NCI-H526 (cell line): ENCODE measurements around the gene NELL1.
A peak's percentile ranks its signal among the peaks of the same experiment; 100 is the strongest.
"Not testable (repeated sequence)": the region's sequence is repeated elsewhere in the genome, so short reads cannot be mapped to it uniquely, and the experiment has no call there.

Source experiments
- DNase-seq, 2 experiments: peaks; one replicate each; lab custom pipeline; 2025; lab: John Stamatoyannopoulos, UW

The NELL1 gene

DNA sequence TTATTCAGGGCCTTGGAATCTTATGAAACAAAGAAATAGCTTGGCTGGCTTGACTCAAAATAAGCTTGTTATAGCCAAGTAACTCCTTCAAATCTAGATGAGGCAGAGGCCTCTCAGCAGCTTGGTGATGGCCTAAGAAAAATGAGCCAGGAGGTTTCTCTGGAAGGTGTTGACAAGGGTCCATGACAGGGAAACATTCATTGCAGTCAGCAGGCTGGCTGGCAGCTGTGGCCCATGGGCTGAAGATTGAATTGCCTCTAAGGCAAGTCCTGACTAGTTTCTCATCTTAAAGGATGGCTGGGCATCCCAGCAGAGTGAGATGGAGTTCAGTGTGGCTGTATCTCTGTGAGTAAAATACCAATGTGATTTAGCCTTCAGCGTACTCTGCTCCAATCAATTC is 441.0 kb downstream of the NELL1 start:
- peak in 1 of 2 experiments; percentile 8 for DNase-seq

DNA sequence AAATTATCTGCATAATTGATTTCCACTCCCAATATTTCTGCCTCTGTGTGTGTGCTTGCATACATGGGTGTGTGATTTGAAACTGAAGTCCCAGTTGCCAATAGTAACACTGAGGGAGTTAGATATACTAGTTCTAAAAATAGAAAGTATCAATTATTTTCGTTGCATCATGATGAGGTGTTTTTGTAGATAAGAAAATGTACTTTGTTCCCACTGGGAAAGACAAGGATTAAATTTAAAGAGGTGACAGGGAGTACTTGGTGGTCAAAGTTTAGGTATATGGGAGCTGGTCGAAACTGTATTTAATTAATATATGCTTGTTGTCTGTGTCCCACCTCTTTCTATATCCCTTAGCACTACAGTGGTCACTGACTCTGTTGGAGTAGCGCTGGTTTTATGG is 444.5 kb downstream of the NELL1 start:
- no peak for DNase-seq

DNA sequence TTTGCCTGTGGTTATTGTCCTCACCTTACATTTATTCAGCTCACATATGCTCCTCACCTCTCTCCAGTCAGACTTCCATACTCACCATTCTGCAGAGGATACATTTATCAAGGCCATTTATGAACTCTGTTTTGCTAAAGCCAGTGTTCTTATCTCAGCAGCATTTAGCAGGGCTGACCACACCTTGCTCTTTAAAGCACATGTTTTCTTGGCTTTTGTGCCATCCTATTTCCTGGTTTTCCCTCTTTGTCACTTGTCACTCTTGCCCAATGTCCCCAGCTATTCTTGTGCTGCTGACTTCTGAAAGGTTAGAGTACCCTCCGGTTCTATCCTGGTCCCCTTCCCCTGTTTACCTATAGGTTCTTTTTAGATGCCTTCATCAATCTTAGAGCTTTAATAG is 446.6 kb downstream of the NELL1 start:
- no peak for DNase-seq

DNA sequence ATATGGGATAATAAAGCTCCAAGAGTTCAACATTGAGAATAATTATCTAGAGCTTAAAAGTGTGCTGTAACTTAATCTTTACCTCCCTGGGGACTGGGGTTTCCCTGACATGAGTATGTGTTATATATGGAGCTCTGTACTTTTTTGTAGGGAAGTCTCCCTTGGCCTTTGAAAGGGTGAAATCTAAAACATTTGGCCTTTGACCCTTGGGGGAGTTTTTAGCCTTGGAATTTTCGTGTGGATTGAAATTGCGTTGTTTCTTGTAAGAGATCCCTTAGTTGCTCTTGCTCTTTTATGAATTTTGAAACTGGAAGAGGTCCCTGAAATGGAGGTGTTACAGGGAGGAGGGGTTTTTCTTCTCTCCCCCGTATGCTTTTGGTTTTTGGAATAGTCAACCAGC is 450.0 kb downstream of the NELL1 start:
- DNase-seq, result no peak

DNA sequence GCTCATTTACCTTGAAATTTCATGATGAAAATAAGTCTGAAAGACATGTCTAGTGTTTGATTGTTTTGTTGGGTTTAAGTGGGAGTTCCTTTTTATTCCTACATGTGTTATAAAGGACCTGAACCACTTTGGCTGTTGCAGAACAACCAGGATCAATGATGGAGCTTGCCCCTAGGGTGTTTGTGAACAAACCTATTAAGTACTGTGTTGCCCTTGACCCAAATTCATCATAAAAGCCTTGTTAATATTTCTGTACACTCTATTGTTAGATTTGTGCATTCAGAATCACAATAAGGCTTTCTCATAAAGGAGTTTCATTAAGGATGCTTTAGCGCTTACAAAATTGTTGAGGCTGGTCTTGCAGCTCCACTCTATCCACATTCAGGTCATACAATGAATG is 452.6 kb downstream of the NELL1 start:
- no peak for DNase-seq

DNA sequence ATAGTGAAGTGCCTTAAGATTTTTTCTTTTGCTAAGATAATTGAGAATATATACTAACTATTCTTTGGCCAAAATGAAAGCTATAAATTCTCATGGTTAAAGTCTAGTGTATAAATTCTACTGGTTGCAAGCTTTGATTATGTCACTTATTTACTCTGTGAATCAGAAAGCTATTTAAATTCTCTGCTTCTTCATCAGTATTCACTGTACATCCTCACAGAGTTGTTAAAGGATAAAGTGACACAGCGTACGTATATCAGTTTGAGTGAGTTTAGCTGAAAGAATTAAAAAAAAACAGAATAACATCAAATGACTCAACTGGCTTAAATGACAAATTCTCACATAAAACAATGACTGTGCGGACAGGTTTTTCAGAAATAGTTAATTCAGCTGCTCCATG is 453.1 kb downstream of the NELL1 start:
- DNase-seq, result no peak

DNA sequence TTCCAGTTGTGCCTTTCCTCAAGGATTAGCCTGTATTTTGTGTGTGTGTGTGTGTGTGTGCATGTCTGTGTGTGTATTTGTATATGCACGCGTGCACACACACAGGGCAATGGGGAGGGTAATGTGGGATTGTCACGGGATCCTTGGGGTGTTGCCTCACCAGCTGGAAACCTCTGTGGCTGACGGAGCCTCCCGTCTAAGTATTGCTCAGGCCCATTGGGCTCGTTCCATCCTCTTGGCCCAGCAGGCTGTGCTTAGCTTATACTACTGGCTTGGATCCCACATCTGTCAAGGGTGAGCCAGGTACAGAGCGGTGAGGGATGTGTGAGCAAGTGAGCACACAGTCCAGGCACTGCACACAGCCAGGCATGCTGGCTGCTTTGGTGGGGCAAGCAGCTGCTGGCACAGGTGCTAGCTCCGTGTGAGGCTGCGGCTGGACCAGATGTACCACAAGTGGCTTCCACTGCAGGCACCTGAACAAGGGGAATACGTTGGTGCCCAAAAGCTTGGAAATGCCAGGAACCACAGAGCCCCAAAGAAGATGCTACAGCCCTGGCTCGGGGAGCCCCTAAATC is 462.8 kb downstream of the NELL1 start:
- DNase-seq, result no peak

DNA sequence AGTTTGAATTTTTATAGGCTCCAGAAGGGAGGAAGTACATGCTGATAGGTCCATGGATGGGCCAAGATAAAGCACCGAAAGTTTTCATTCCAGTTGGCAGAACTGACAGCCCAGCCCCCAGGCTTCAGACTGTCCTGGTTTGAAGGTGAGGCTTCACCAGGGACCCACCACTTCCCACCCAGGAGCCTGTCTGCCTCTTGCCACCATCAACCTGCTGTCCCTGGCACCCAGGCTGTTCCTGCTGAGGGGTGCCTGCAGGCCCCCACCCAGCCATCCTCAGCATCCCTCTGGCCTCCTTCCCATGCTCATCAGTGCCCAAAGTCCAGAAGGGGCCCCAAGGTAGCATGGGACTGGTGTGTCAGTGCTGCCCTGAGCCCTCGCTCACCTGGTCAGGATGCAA is 463.9 kb downstream of the NELL1 start:
- no peak for DNase-seq

DNA sequence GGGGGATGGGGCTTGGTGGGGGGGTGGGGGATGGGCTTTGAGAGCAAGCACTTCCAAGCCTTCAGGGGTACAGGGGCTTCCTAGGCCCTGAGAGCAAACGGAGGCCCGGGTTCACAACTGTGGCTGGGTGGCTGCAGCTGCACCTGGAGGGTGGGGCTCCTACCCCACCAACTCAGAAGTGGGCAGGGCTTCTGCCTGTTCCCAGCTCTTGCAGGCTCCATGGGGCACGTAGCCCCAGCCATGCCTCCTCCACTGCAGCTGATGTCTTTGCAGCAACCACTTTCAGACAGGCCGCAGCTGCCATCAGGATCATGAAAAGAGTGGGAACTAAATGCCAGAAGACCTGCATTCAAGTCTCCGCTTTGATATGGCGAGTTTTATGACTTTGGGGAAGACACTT is 464.3 kb downstream of the NELL1 start:
- DNase-seq, result no peak

DNA sequence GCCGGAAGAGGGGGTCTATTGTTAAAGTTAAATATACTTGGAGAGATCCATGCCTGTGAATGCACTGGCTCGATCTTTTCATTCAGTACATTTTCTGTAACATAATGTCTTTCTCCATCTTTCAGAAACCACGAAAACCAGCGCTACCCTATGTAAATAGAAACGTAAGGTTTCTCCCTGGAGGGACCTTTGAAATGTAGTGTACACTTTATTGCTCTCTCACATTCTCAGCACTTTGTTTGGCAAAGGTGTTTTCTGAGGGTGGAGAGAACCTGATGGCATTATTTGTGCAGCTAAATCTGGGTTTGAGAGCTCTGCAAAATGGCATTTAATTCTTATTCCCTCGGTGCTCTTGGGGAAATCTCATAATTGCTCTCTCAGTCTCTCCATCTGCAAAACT is 468.4 kb downstream of the NELL1 start:
- no peak for DNase-seq

DNA sequence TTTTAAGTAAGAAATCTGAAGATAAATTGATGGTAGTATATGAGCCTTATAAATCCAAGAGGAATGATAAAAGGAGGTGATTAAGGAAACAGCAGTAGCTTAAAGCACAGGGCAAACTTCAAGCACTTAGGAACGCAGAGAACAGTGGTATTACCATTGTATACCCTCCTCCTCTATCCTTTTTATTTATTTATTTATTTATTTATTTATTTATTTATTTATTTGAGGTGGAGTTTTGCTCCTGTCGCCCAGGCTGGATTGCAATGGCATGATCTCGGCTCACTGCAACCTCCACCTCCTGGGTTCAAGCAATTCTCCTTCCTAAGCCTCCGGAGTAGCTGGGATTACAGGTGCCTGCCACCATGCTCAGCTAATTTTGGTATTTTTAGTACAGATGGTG is 472.2 kb downstream of the NELL1 start:
- DNase-seq, result not testable (repeated sequence)

DNA sequence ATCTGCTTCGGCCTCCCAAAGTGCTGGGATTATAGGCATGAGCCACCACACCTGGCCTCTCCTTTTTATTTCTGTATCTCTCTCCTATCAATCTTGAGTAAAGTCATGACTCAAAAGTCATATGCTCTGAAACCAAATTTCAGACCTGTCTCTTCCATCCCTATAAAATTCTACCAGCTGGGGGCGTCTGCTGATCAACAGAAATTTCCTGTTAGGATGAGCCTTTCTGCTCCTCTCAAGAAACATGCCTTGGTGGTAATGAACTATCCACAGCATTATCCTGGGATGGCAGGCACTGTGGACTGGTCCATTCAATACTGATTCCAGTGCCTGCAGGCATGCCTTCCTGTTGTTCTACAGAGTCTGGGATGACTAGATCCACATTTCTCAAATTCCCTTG is 472.6 kb downstream of the NELL1 start:
- DNase-seq, result peak; percentile 2 to 71

DNA sequence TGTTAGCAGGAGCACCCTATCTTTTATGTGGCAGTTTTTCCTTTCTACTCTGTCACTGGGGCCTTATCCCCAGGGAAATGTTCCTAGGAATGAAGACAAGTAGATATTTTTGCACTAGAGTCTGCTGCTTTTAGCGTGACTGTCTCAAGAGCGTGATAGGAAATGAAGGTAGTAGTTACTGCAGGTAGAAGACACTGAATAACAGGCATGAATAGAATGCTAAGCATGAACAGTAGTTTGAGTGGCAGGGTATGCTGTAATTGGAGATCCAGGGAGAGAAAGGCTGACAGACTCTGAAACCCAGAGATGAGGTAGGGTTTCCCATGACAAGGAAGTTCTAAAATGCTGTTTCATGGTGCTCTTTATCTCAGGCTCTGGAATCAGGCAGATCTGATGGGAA is 475.1 kb downstream of the NELL1 start:
- no peak for DNase-seq

DNA sequence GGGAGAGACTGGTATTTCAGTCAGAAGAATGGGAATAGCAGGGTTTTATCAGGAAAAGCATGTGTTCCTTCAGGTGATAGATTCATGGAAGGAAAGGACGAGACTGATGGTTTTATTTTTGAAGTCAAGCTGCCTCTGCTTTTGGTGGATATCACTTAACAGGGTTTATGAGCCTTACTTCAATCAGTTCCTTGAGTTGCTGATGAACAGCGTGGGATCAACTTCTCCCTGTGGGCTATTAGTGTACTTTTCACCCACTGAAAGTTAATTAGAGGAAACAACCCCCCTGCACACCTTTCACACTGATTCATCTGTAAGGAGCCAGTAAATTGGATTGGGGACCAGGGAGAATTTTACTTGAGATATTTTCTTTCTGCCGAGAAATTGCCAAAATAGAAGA is 479.0 kb downstream of the NELL1 start:
- no peak for DNase-seq

DNA sequence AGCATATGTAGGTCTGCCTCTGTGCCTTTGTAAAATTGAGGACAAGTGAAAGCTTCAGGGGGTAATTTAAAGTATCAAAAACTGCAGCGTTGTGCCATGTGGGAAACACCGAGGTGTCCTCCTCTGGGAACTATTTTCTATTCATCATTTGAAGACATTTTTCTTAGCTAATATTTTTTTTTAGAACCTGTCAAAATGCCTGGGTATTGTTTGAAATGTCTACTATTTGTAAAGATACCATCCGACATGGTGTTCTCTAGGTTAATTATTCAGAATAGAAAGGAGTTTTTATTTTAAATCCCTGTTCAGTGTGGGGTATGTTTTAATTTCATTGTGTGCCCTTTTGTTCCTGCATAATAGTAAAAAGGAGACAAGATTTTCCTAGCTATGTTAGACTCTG is 490.8 kb downstream of the NELL1 start:
- no peak for DNase-seq

DNA sequence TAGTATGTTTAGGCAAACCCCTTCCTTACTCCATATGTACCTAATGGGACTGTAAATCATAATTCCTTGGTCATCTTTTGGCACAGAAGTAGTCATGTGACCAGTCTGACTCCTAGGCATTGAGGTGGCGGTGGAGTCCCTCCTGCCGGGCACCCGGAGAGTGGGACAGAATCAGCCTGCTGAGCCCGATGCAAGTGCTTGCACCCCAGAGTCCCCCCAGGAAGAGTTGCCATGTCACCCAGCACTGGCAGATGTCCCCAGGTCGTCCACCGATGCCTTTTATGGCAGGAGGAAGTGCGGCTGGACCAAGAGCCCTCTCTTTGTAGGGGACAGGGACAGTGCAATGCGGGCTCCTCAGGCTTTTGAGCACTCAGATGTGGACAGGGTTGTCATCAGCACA is 500.3 kb downstream of the NELL1 start:
- no peak for DNase-seq

DNA sequence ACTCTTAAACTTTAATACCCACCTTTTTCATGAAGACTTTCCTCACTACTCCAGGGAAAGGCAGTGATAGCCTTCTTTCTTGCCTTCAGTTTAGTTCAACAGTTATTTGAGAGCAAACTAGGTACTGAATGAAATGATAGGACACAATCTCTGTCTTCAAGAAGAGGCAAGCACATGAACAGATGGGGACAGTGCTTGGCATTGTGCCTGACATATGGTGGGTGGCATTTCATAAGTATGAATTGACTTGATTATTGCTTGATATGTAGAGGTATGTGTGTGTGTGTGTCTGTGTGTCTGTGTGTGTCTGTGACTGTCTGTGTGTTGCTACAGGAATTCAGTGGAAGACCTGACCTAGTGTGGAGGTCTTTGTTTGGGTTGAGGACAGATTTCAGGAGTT is 504.1 kb downstream of the NELL1 start:
- no peak for DNase-seq

DNA sequence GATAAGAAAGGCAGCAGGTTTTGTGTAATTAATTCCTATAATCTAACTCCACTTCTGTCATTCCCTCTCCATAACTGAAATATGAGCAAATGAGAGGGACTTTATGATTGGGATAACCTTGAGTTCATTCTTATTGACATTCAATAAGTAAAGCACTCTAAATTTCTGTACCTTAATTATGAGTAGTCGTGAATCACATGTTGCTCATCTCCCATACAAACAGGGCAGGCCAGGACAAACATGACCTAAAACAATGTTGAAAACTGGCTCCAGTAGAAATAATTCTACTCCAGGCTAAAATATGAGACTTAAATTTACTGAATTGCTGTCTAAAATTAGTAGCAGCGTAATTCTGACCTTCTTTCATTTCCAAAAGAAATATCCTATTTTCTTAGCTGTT is 505.4 kb downstream of the NELL1 start:
- no peak for DNase-seq

DNA sequence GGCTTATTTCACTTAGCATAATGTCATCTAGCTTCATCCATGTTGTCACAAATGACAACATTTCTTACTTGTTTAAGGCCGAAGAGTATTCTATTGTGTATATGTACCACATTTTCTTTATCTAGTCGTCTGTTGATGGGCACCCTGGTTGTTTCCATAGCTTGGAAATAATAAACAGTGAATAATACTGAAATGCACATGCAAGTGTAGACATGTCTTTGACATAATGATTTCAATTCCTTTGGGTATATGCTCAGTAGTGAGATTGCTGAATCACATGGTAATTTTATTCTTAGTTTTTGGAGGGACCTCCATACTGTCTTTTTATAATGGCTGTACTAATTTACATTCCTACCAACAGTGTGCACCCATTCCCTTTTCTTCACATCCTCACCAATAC is 508.0 kb downstream of the NELL1 start:
- no peak for DNase-seq

DNA sequence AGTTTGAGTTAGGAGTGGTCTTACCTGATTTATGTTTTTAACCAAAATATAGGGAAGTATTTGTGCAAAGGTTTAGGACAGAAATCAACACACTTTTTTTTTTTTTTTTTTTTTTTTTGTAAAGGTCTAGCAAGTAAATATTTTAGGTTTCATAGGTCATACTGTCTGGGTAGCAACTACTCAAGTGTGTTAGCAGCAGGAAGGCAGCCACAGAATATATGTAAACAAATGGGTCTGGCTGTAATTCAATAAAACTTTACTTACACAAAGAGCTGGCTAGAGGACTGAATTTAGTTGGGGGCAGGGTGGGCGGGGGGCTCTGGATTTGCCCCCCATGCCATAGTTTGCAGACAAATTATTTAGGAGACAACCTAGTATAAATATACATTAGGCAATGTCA is 510.4 kb downstream of the NELL1 start:
- no peak for DNase-seq

DNA sequence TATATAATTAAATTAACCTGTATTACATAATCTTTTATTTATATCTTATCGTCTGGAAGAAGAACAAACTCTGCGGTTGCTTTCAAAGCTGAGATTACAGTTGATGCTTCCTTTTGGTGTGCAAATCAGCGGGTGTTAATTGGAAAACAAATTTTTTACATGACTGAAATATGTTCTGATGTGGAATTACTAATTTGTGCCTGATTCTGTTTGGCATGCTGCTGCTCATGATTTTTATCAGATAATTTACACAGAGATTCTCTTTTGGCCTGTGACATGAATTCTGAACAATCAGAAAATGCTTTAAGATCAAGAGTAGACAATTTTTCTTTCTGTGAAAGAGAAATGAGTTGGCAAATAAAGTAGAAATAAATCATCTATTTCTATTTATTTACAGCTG is 510.8 kb downstream of the NELL1 start:
- no peak for DNase-seq

DNA sequence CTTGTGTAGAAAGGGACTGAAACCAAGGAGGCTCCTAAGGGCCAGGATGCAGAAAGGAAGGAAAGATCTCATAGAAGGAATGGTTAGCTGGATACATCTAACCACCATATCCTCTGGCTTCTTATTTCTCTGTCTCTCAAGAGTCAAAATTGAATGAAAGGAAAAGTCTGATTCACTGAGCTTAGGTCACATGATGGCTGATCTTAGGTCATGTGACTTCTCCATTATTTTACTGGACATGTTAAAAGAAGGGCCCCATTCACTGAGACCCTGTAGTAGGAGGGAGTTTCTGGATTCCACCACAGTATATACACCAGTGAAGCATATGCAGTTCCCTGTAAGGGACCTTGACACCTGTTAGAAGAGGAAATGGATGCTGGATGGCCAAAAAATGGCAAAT is 516.6 kb downstream of the NELL1 start:
- DNase-seq, result no peak

DNA sequence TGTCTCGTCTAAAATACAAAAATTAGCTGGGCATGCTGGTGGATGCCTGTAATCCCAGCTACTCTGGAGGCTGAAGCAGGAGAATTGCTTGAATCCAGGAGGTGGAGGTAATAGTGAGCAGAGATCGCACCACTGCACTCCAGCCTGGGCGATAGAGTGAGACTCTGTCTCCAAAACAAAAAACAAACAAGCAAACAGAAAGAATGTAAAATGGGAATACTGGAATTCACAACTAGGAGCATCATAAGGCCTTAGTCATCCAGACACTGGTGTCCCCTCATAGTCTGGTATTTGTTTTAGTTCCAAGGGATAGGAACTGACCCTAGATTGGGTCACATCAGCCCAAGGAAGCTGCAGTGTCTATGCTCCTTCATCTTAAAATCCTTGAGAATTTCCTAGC is 520.8 kb downstream of the NELL1 start:
- no peak for DNase-seq

DNA sequence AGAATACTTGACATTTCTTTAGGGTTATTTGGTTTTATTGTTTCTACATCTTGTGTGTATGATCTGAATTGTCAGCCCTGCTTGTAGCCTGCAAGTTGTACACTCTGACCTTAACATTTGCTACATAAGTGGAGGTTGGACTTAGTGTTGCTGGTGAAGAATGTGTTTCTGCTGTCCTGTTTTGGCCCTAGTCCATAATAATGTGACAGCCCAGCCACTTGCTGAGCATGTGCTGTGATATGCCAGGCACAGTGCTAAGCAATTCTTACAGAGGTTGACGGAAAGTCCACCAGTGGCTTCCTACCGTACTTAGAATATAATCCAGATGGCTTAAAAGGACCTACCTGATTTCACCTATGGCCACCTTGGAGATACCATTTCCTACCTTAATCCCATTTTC is 526.6 kb downstream of the NELL1 start:
- DNase-seq, result no peak

DNA sequence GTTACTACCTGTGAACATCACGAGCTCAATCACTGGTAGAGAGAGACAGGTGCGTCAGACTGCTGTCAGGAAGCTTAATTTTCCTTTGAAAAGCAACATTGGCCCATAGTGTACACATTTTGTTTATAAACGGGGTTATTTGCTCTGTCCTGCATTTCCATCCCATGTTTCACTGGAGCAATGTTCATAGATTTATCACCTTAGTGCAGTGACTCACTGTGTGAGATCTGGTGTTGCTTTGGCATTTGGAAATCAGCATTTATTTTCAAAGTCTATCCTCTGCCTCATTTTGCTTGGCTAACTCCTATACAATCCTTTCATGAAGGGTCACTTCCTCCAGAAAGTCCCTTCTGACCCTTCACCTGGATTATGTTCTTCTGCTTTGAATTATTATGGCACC is 529.1 kb downstream of the NELL1 start:
- no peak for DNase-seq
